Neutrophil (primary cell): Measurements from ENCODE around the gene KCNQ1.

ENCODE experiments used
- H3K27ac ChIP-seq: fragments of 200-600 bp; sonication (generic); 2 replicates; pipeline ENCODE4 v1.5.1; 2016; ENCODE audit warnings: mild to moderate bottlenecking, moderate library complexity
- H3K27me3 ChIP-seq: fragments of 200-600 bp; sonication (generic); 2 replicates; pipeline ENCODE4 v1.6.0; 2016; ENCODE audit warnings: mild to moderate bottlenecking
- H3K36me3 ChIP-seq: fragments of 200-600 bp; sonication (generic); 2 replicates; pipeline ENCODE4 v1.5.1; 2017
- H3K4me1 ChIP-seq, 2 experiments: fragments of 200-600 bp in 1 of 2; sonication (generic) in 1 of 2; 1 replicate in 1 of 2; 2 replicates in 1 of 2; pipeline versions ENCODE4 v1.5.1 to v1.6.1; 2013 to 2016; ENCODE audit warnings: low read depth in 1 of 2, low read length in 1 of 2, mild to moderate bottlenecking in 1 of 2, moderate library complexity in 1 of 2; ENCODE audit not compliant: control insufficient read depth in 1 of 2, insufficient read depth in 1 of 2
- H3K4me3 ChIP-seq, 2 experiments: fragments of 200-600 bp in 1 of 2; sonication (generic) in 1 of 2; 1 replicate in 1 of 2; 2 replicates in 1 of 2; pipeline ENCODE4 v1.5.1; 2013 to 2016; ENCODE audit warnings: low read depth in 1 of 2, low read length in 1 of 2, mild to moderate bottlenecking in 1 of 2, moderate library complexity in 1 of 2
- H3K9me3 ChIP-seq: fragments of 200-600 bp; sonication (generic); 2 replicates; pipeline ENCODE4 v1.5.1; 2016
- TF ChIP-seq, protein P1 (sequence below): fragments of 200-600 bp; sonication (generic); IDR thresholded peaks from 2 replicates; pipeline ENCODE4 v1.5.1; 2016; ENCODE audit warnings: antibody characterized with exemption

Gene KCNQ1

GRCh38 chr11:2589538-2589934, 144.7 kb downstream of the KCNQ1 start:
- no peaks in the 10 kb centered on the region for H3K4me1 ChIP-seq

DNA sequence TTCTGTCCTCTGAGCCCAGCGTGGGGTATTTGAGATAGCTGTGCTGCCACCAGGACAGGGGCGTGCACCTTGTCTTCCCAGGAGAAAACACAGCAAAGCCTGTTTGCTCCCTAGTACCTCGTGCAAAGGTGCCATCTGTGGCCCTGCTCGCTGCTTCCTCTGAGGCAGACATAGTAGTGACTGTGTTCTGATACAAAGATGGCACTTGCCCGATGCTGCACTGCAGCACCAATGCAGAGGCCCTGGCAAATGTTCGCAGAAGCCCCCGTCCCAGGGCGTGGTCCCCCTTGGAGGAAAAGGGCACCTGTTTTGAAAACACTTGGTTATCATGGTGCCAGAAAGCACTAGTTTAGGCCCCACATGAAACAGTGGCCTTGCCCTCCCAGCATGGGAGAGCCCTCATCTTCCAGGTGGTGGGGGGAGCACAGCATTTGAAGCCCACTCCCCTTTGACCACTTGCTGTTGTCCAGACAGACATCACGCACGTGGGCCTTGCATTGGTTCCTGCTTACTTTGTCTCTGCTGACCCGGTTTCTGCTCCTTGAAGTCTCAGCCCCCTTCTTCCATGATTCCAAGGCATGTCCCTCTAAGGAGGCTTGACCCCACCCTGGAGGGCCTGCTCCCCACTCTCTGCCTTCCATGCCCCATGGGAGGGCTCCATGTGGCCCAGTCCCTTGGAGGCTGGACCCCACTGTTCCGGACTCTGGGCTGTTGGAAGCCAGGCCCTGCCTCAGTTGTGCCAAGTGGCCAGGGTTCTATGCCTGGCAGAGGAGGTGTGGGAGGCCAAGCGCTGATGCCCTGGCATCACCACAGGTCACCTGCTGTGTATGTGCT, 145.5 kb downstream of the KCNQ1 start:
- TF ChIP-seq, protein P1, sequence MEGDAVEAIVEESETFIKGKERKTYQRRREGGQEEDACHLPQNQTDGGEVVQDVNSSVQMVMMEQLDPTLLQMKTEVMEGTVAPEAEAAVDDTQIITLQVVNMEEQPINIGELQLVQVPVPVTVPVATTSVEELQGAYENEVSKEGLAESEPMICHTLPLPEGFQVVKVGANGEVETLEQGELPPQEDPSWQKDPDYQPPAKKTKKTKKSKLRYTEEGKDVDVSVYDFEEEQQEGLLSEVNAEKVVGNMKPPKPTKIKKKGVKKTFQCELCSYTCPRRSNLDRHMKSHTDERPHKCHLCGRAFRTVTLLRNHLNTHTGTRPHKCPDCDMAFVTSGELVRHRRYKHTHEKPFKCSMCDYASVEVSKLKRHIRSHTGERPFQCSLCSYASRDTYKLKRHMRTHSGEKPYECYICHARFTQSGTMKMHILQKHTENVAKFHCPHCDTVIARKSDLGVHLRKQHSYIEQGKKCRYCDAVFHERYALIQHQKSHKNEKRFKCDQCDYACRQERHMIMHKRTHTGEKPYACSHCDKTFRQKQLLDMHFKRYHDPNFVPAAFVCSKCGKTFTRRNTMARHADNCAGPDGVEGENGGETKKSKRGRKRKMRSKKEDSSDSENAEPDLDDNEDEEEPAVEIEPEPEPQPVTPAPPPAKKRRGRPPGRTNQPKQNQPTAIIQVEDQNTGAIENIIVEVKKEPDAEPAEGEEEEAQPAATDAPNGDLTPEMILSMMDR, result no peak
- Histone ChIP-seq H3K4me3 (no peak overlapping the region), H3K9me3 (no peaks in the 10 kb centered on the region), H3K27me3 (no peaks in the 10 kb centered on the region), H3K27ac (no peak overlapping the region), H3K36me3 (peaks cover 67% of the 10 kb centered on the region), H3K4me1 (no peaks in the 10 kb centered on the region)

More at GRCh38 chr11:2589538-2589934, 144.7 kb downstream of the KCNQ1 start:
- Histone ChIP-seq H3K4me3 (no peak overlapping the region), H3K36me3 (peaks cover 73% of the 10 kb centered on the region), H3K9me3 (no peaks in the 10 kb centered on the region), H3K27ac (no peak overlapping the region), H3K27me3 (no peaks in the 10 kb centered on the region)
- TF ChIP-seq, protein P1, result no peak

DNA sequence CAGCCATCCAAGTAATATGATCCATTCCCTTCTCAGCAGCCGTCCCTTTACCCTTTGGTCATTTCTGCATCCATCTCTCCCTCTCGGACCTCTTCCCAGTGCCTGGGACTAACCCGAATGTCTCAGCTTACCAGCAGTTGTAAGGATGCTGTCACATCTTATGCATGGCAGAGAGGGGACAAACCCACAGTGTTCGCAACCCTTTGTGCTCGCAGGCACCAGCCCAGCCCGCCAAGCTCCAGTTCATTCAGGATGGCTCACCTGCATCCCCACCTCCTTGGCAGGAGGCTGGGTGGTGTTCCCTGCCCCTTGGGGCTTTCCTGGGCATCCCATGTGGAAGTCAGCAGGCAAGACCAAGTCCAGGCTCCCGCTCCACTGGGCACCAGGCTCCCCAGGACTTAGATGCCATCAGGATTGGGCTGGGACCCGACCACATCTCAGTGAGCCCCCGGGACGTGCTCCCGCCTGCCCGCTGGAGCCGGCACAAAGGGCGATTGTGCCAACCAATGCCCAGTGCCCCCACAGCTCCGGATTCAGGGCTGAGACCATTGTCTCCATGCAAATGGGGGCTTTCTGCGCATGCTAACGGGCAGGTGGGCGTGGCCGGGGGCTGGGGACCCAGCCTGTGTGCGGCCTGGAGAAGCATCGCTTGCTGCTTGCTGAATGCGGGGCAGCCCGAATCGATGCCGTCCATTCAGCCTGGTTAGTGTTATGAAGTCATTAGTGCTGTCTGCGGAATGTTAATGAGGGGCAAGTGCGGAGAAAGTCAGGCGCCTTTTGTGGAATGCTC, 146.4 kb downstream of the KCNQ1 start:
- no peak overlapping the region for H3K4me3 ChIP-seq
- H3K27ac ChIP-seq, result no peak overlapping the region
- TF ChIP-seq, protein P1, result no peak
- H3K27me3 ChIP-seq, result no peaks in the 10 kb centered on the region
- H3K9me3 ChIP-seq, result no peaks in the 10 kb centered on the region
- H3K36me3 ChIP-seq, result peaks cover 59% of the 10 kb centered on the region
- H3K4me1 ChIP-seq, result no peaks in the 10 kb centered on the region

- H3K9me3 ChIP-seq, result no peaks in the 10 kb centered on the region
- H3K4me1 ChIP-seq, result no peaks in the 10 kb centered on the region
- TF ChIP-seq, protein P1, result no peak
- H3K27ac ChIP-seq, result no peak overlapping the region
- H3K36me3 ChIP-seq, result peaks cover 57% of the 10 kb centered on the region
- H3K27me3 ChIP-seq, result no peaks in the 10 kb centered on the region
- no peak overlapping the region for H3K4me3 ChIP-seq
These were observed 147.0 kb downstream of the KCNQ1 start for GRCh38 chr11:2591805-2592204.

DNA sequence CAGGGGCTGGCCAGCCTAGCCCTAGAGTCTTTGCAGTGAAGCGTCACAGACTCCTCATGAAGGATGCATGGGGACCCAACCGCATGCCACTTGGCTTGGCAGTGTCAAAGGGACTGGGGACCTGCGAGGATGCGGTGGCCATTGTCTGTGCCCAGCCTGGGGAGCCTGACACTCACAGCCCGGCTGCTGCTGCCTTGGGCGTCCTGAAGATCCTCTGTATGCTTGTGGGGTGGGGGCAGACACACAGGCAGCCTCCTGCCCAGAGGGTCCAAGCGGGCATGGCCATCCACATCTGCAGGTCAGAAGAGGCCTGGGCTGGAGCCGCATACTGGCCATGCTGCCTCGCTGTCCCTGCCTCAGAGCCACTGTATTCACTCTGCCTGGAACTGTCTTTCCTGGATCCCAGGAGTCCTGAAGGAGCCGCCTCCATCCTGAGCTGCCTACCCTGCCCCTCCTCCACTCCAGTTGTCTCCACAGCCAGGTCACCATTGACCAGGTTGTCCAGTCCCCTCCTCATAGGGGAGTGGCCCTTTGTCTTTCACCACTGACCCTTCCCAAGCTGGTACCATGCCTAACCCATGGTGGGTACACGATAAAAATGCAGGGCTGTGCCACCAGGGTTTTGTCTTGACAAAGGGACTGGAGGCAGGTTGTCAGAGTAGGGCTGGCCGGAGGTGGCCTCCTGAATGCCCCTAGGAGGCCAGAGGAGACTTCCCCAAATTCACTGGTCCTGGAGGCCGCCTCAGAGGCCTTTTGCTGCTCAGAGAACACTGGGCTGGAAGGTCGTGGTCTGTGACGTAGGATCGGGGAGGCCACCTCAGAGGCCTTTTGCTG, 148.0 kb downstream of the KCNQ1 start:
- Histone ChIP-seq H3K4me1 (no peaks in the 10 kb centered on the region), H3K9me3 (no peaks in the 10 kb centered on the region), H3K36me3 (peaks cover 51% of the 10 kb centered on the region), H3K27ac (no peak overlapping the region), H3K27me3 (no peaks in the 10 kb centered on the region), H3K4me3 (no peak overlapping the region)
- TF ChIP-seq, protein P1, result no peak
